Astrocyte of the spinal cord (primary cell): ENCODE measurements around the gene NEURL4.
"Not testable (repeated sequence)": the region's sequence is repeated elsewhere in the genome, so short reads cannot be mapped to it uniquely, and the experiment has no call there.

Source experiments
- DNase-seq: peaks from one replicate; pipeline ENCODE4 v3.0.0; 2011; ENCODE audit warnings: low read depth, low spot score
- H3K4me3 ChIP-seq: 2 replicates; pipeline ENCODE4 v1.5.1; 2011; ENCODE audit warnings: low read depth, mild to moderate bottlenecking, low read length, moderate library complexity
- CTCF ChIP-seq: IDR thresholded peaks from 2 replicates; pipeline ENCODE4 v1.5.1; 2012; ENCODE audit warnings: low read depth, mild to moderate bottlenecking, low read length, inconsistent platforms
- in situ Hi-C: cut with HindIII; loops from 2 replicates; pipeline ENCODE4 v1.10.0; 2017; ENCODE audit warnings: low sequenced_read_pairs

Gene NEURL4

GRCh38 chr17:7336240-7337175, 7.4 kb upstream of the NEURL4 start, which contains the start of gene ACAP1:
ACAP1 (plus strand) TSS chr17:7336529; CDS start chr17:7336735, 206 bp downstream.
- no peak for TF ChIP-seq CTCF
- DNase-seq, result no peak
- H3K4me3 ChIP-seq, result no peak within 1 kb of the TSS
- in situ Hi-C loops, result no loop called here

DNA sequence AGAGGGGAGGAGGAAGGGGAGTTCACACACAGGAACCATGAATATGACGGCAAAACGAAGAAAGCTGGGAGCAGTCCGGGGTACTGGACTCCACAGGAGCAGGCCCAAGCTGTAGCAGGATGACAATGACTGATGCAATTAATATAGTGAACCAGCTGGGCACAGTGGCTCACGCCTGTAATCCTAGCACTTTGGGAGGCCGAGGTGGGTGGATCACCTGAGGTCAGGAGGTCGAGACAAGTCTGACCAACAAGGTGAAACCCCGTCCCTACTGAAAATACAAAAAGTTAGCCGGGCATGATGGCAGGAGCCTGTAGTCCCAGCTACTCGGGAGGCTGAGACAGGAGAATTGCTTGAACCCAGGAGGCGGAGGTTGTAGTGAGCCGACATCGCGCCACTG, 6.6 kb upstream of the NEURL4 start:
- H3K4me3 ChIP-seq, DNase-seq, in situ Hi-C loops: not testable (repeated sequence)

- TF ChIP-seq CTCF, result no peak
- no peak overlapping the region for H3K4me3 ChIP-seq
- no peak for DNase-seq
- in situ Hi-C loops, result no loop called here
Measured at GRCh38 chr17:7334938-7335538, 5.9 kb upstream of the NEURL4 start.

DNA sequence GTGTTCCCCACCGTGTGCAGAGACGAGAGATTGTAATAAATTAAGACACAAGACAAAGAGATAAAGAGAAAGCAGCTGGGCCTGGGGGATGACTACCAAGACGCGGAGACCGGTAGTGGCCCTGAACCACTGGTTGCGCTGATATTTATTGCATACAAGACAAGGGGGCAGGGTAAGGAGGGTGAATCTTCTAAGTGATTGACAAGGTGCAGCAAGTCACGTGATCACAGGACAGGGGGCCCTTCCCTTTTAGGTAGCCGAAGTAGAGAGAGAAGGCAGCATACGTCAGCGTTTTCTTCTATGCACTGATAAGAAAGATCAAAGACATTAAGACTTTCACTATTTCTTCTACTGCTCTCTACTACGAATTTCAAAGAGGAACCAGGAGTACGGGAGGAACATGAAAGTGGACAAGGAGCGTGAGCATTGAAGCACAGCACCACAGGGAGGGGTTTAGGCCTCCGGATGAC, 3.5 kb upstream of the NEURL4 start:
- DNase-seq, in situ Hi-C loops, H3K4me3 ChIP-seq: not testable (repeated sequence)

- no peak for TF ChIP-seq CTCF
- in situ Hi-C loops, result no loop called here
- no peak overlapping the region for H3K4me3 ChIP-seq
- no peak for DNase-seq
Measured at GRCh38 chr17:7332111-7332510, 3.0 kb upstream of the NEURL4 start.

DNA sequence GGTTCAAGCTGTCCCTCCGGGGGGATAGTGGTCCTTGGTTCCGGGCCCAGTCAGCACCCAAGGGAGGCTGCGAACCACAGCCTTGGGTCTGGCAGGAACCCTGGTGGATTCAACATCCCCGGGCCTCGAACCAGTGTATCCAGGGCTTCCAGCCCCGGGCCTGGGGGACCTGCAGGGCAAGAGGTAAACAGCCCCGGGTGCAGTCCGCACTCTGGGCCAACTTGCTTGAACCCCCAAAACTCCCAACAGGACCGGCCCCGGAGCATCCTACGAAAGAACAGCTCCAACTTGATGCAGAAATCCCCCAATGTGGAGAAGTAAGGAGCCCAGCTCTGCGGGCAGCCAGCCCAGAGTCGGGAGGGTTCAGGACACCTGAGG, 1.5 kb upstream of the NEURL4 start:
- H3K4me3 ChIP-seq, result peak overlapping the region; percentile 89
- in situ Hi-C loops, result no loop called here
- no peak for TF ChIP-seq CTCF
- no peak for DNase-seq

DNA sequence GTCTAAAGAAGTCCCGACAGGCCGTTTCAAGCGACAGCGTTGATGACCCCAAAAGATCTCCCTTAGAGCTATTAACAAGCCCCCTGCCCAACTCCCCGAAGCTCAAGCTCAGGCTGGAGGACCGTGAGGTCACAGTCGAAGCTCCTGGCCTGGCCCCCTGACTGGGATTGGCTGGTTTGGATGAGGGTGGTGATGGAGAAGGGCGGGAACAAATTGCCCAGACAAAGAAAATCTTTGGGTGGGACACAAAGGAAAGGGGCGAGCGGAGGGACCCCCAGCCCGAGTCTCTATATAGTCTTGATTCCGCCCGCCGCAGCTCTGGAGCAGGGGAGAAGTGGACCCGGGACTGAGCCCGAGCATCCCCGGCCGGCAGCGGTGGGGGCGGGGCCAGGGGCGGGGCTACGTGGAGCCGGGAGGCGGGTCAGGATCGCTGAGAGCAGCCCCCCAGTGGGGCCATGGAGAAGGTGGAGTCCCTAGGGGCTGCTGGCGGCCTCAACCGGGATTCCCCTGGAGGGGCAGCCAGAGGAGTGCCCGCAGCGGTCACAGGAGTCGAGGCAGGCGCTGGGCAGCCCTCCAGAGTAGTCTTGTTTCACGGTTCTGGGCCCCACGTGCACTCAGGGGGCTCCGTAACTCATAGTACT, 982 bp upstream of the NEURL4 start:
- TF ChIP-seq CTCF, result no peak
- H3K4me3 ChIP-seq, result peak overlapping the region; percentile 89
- DNase-seq, result peak; percentile 89
- in situ Hi-C loops, result no loop called here
